Fibroblast of lung (primary cell): Measurements from ENCODE around the gene LCNL1.

Experiments used
- EZH2 ChIP-seq: IDR thresholded peaks from 2 replicates; pipeline ENCODE4 v1.5.1; 2012; ENCODE audit warnings: low read length, control low read depth, mild to moderate bottlenecking; ENCODE audit errors: missing control alignments
- TF ChIP-seq, protein P1 (sequence below), 2 donors: IDR thresholded peaks in 1 of 2; conservative IDR thresholded peaks in 1 of 2; 1 replicate in 1 of 2; 2 replicates in 1 of 2; pipeline ENCODE4 v1.5.1; 2011 to 2012; ENCODE audit warnings: low read length in 2 of 2, control low read depth in 1 of 2, inconsistent platforms in 1 of 2, low read depth in 1 of 2, mild to moderate bottlenecking in 1 of 2

DNA sequence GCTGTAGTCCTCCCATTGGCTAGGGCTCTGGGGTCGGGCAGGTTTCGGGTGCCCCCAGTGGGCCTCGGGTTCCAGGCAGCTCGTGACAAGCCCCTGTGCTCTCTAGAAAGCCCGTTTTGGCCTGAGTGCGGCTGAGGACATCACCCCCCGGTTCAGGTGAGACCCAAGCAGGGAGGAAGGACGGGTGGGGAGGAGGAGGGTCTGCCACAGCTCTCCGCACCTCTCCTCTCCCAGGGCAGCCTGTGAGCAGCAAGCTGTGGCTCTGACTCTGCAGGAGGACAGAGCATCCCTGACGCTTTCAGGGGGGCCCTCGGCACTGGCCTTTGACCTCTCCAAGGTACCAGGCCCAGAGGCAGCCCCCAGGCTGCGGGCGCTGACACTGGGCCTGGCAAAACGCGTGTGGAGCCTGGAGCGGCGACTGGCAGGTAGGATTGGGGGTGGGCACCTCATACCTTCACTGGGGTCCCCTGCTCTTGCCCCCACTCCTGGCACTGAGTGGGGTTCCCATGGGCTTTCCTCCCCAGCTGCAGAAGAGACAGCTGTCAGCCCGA is 10.1 kb downstream of the LCNL1 start:
- TF ChIP-seq, protein P1, sequence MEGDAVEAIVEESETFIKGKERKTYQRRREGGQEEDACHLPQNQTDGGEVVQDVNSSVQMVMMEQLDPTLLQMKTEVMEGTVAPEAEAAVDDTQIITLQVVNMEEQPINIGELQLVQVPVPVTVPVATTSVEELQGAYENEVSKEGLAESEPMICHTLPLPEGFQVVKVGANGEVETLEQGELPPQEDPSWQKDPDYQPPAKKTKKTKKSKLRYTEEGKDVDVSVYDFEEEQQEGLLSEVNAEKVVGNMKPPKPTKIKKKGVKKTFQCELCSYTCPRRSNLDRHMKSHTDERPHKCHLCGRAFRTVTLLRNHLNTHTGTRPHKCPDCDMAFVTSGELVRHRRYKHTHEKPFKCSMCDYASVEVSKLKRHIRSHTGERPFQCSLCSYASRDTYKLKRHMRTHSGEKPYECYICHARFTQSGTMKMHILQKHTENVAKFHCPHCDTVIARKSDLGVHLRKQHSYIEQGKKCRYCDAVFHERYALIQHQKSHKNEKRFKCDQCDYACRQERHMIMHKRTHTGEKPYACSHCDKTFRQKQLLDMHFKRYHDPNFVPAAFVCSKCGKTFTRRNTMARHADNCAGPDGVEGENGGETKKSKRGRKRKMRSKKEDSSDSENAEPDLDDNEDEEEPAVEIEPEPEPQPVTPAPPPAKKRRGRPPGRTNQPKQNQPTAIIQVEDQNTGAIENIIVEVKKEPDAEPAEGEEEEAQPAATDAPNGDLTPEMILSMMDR (conservative IDR thresholded peaks at IDR 0.05 in 1 of 2, IDR thresholded peaks at IDR 0.05 in 1 of 2; ENCODE audit: low read depth in 1 of 2, low read length in 2 of 2) = no peak
- TF ChIP-seq EZH2 = no peak
